GM18870 (cell line): ENCODE measurements around the gene CRISPLD2.
"Not testable (repeated sequence)": the region's sequence is repeated elsewhere in the genome, so short reads cannot be mapped to it uniquely, and the experiment has no call there.

Source experiments
- ATAC-seq: cut with Tn5 transposase; IDR thresholded peaks from one replicate; pipeline ENCODE4 v1.9.1; 2021; ENCODE audit warnings: moderate library complexity; ENCODE audit not compliant: unreplicated experiment

Gene CRISPLD2

GRCh38 chr16:84855435-84856202 is 35.8 kb downstream of the CRISPLD2 start:
- ATAC-seq: not testable (repeated sequence)

- ATAC-seq: not testable (repeated sequence)
These were observed 36.4 kb downstream of the CRISPLD2 start for GRCh38 chr16:84856203-84856581.

GRCh38 chr16:84856811-84857210 is 37.0 kb downstream of the CRISPLD2 start:
- ATAC-seq: not testable (repeated sequence)

- ATAC-seq: no peak
These were observed 39.9 kb downstream of the CRISPLD2 start for GRCh38 chr16:84859681-84860080.

GRCh38 chr16:84860383-84860782 is 40.6 kb downstream of the CRISPLD2 start:
- ATAC-seq: no peak

- ATAC-seq: no peak
These were observed 41.9 kb downstream of the CRISPLD2 start for GRCh38 chr16:84861671-84862070.

GRCh38 chr16:84862804-84863480 is 43.2 kb downstream of the CRISPLD2 start:
- no peak for ATAC-seq

GRCh38 chr16:84863481-84863814 is 43.7 kb downstream of the CRISPLD2 start:
- ATAC-seq: no peak

- no peak for ATAC-seq
These were observed 44.7 kb downstream of the CRISPLD2 start for GRCh38 chr16:84864326-84864955.

GRCh38 chr16:84867696-84868095 is 47.9 kb downstream of the CRISPLD2 start:
- no peak for ATAC-seq

- ATAC-seq: no peak
These were observed 48.5 kb downstream of the CRISPLD2 start for GRCh38 chr16:84868328-84868727.

GRCh38 chr16:84868829-84869472 is 49.2 kb downstream of the CRISPLD2 start:
- ATAC-seq: no peak

GRCh38 chr16:84869473-84869845 is 49.7 kb downstream of the CRISPLD2 start:
- no peak for ATAC-seq

GRCh38 chr16:84872971-84873370 is 53.2 kb downstream of the CRISPLD2 start:
- ATAC-seq: not testable (repeated sequence)

- ATAC-seq: no peak
These were observed 54.2 kb downstream of the CRISPLD2 start for GRCh38 chr16:84874004-84874435.

- no peak for ATAC-seq
These were observed 54.8 kb downstream of the CRISPLD2 start for GRCh38 chr16:84874553-84874952.

- ATAC-seq: no peak
These were observed 55.2 kb downstream of the CRISPLD2 start for GRCh38 chr16:84874983-84875382.

- ATAC-seq: no peak
These were observed 56.1 kb downstream of the CRISPLD2 start for GRCh38 chr16:84875846-84876245.

GRCh38 chr16:84876873-84877606 is 57.3 kb downstream of the CRISPLD2 start:
- ATAC-seq: no peak

- no peak for ATAC-seq
These were observed 59.0 kb downstream of the CRISPLD2 start for GRCh38 chr16:84878770-84879169.
